TTC549 (cell line): ENCODE measurements around the gene PRPF31.

ENCODE experiments used
- FAIRE-seq: peaks from 2 replicates; lab custom pipeline; 2012; peaks lifted over from hg19 to GRCh38; lab: Jason Lieb, UNC

The PRPF31 gene

GRCh38 chr19:54108496-54108895 is 7.1 kb upstream of the PRPF31 start:
- no peak for FAIRE-seq

- no peak for FAIRE-seq
Observed at GRCh38 chr19:54109651-54110050, 5.9 kb upstream of the PRPF31 start.

- no peak for FAIRE-seq
Observed at GRCh38 chr19:54114340-54115108, 1.0 kb upstream of the PRPF31 start.

GRCh38 chr19:54121259-54121658 is 5.7 kb downstream of the PRPF31 start:
- no peak for FAIRE-seq

GRCh38 chr19:54123682-54124081 is 8.1 kb downstream of the PRPF31 start:
- FAIRE-seq = no peak

- FAIRE-seq = no peak
Observed at GRCh38 chr19:54124393-54124792, 8.8 kb downstream of the PRPF31 start.

- no peak for FAIRE-seq
Observed at GRCh38 chr19:54125713-54126112, 10.2 kb downstream of the PRPF31 start.

GRCh38 chr19:54127688-54128440 is 12.3 kb downstream of the PRPF31 start:
- no peak for FAIRE-seq

- FAIRE-seq = no peak
Observed at GRCh38 chr19:54128441-54128725, 12.8 kb downstream of the PRPF31 start.

GRCh38 chr19:54128796-54129616 is 13.5 kb downstream of the PRPF31 start:
- no peak for FAIRE-seq

GRCh38 chr19:54129617-54129996 is 14.1 kb downstream of the PRPF31 start:
- no peak for FAIRE-seq

- no peak for FAIRE-seq
Observed at GRCh38 chr19:54133312-54133956, 17.9 kb downstream of the PRPF31 start.

GRCh38 chr19:54133957-54134590 is 18.5 kb downstream of the PRPF31 start:
- no peak for FAIRE-seq

- no peak for FAIRE-seq
Observed at GRCh38 chr19:54136086-54136863, 20.7 kb downstream of the PRPF31 start.

GRCh38 chr19:54136864-54137698 is 21.5 kb downstream of the PRPF31 start:
- FAIRE-seq = peak; percentile 99

GRCh38 chr19:54137699-54138488 is 22.3 kb downstream of the PRPF31 start, which contains the start of gene CNOT3:
Gene CNOT3, plus strand, starts transcription at chr19:54137762. Its CDS starts 5,217 bp downstream, at chr19:54142979.
- FAIRE-seq = no peak

- FAIRE-seq = no peak
Observed at GRCh38 chr19:54138489-54139256, 23.1 kb downstream of the PRPF31 start.

GRCh38 chr19:54141356-54141755 is 25.8 kb downstream of the PRPF31 start:
- no peak for FAIRE-seq
